ENCODE data around the gene CCDC14. TPM values are rescaled to one million over a fixed set of nuclear protein-coding genes. Genes with fewer than 3 reads are reported as not detected.
A peak's percentile ranks its signal among the peaks of the same experiment; 100 is the strongest.
"Not testable (repeated sequence)": the region's sequence is repeated elsewhere in the genome, so short reads cannot be mapped to it uniquely, and the experiment has no call there.

Gene CCDC14
- total and polyA plus RNA-seq, 5 donors from 2014 or later = 4.1 to 50.5 (median 9.0) TPM

- H3K4me3 Mint-ChIP-seq = no peak overlapping the region
- Histone ChIP-seq H3K4me3 (ENCODE audit: low read depth, low read length) (no peak overlapping the region), H3K36me3 (ENCODE audit: control insufficient read depth, insufficient read depth, low read length) (no peaks in the 10 kb centered on the region), H3K4me1 (ENCODE audit: control insufficient read depth, insufficient read depth, low read length, poor library complexity, severe bottlenecking) (no peaks in the 10 kb centered on the region), H3K9me3 (ENCODE audit: control insufficient read depth in 2 of 2, low read length in 2 of 2) (peaks cover 2 to 7% of the 10 kb centered on the region in 2 experiments), H3K27me3 (ENCODE audit: control insufficient read depth, insufficient read depth, low read length) (peaks cover 2% of the 10 kb centered on the region), H3K27ac (ENCODE audit: insufficient read depth, low read length, poor library complexity, severe bottlenecking) (no peak overlapping the region)
- ATAC-seq (ENCODE audit: low read depth in 2 of 2) (no peak), DNase-seq (no peak)
- H3K9me3 Mint-ChIP-seq = peaks cover 3 to 20% (median 9%) of the 10 kb centered on the region in 7 donors
- peaks cover 40% of the 10 kb centered on the region for H3K27me3 Mint-ChIP-seq
- H3K27ac Mint-ChIP-seq = no peak overlapping the region
- H3K36me3 Mint-ChIP-seq = no peaks in the 10 kb centered on the region
- no peaks in the 10 kb centered on the region for H3K4me1 Mint-ChIP-seq
These were observed 68.8 kb downstream of the CCDC14 start for GRCh38 chr3:123892195-123892594.

GRCh38 chr3:123890991-123891390, 70.0 kb downstream of the CCDC14 start:
- not testable (repeated sequence) for H3K27me3 ChIP-seq (ENCODE audit: control insufficient read depth, insufficient read depth, low read length); H3K4me1 Mint-ChIP-seq; H3K36me3 ChIP-seq (ENCODE audit: control insufficient read depth, insufficient read depth, low read length); ATAC-seq (ENCODE audit: low read depth in 2 of 2); H3K4me3 Mint-ChIP-seq; H3K4me3 ChIP-seq (ENCODE audit: low read depth, low read length); DNase-seq; H3K27ac ChIP-seq (ENCODE audit: insufficient read depth, low read length, poor library complexity, severe bottlenecking); H3K4me1 ChIP-seq (ENCODE audit: control insufficient read depth, insufficient read depth, low read length, poor library complexity, severe bottlenecking); H3K9me3 ChIP-seq (ENCODE audit: control insufficient read depth in 2 of 2, low read length in 2 of 2); H3K27ac Mint-ChIP-seq; H3K36me3 Mint-ChIP-seq
- H3K27me3 Mint-ChIP-seq = peaks cover 48% of the 10 kb centered on the region
- peaks cover 3 to 20% (median 9%) of the 10 kb centered on the region in 7 donors for H3K9me3 Mint-ChIP-seq

- H3K4me3 Mint-ChIP-seq; H3K27ac ChIP-seq (ENCODE audit: insufficient read depth, low read length, poor library complexity, severe bottlenecking): not testable (repeated sequence)
- peaks cover 3 to 20% (median 9%) of the 10 kb centered on the region in 7 donors for H3K9me3 Mint-ChIP-seq
These were observed 70.9 kb downstream of the CCDC14 start for GRCh38 chr3:123890162-123890561.

GRCh38 chr3:123884993-123885392, 76.0 kb downstream of the CCDC14 start:
- peaks cover 0 to 15% (median 1%) of the 10 kb centered on the region in 4 donors for H3K4me1 Mint-ChIP-seq
- no peak for DNase-seq
- no peaks in the 10 kb centered on the region for H3K9me3 ChIP-seq (ENCODE audit: control insufficient read depth in 2 of 2, low read length in 2 of 2)
- H3K9me3 Mint-ChIP-seq = peaks cover 0 to 6% (median 2%) of the 10 kb centered on the region in 7 donors
- no peaks in the 10 kb centered on the region for H3K36me3 Mint-ChIP-seq
- no peak overlapping the region for H3K27ac Mint-ChIP-seq
- H3K27ac ChIP-seq (ENCODE audit: insufficient read depth, low read length, poor library complexity, severe bottlenecking) = no peak overlapping the region
- no peak for ATAC-seq (ENCODE audit: low read depth in 2 of 2)
- H3K4me3 Mint-ChIP-seq = peak overlapping the region in 1 of 4 donors; percentile 83
- peaks cover 13% of the 10 kb centered on the region for H3K27me3 ChIP-seq (ENCODE audit: control insufficient read depth, insufficient read depth, low read length)
- H3K4me3 ChIP-seq (ENCODE audit: low read depth, low read length) = no peak overlapping the region
- peaks cover 11% of the 10 kb centered on the region for H3K4me1 ChIP-seq (ENCODE audit: control insufficient read depth, insufficient read depth, low read length, poor library complexity, severe bottlenecking)
- peaks cover 56% of the 10 kb centered on the region for H3K27me3 Mint-ChIP-seq
- no peaks in the 10 kb centered on the region for H3K36me3 ChIP-seq (ENCODE audit: control insufficient read depth, insufficient read depth, low read length)

More at GRCh38 chr3:123890162-123890561, 70.9 kb downstream of the CCDC14 start:
- not testable (repeated sequence) for H3K27me3 ChIP-seq (ENCODE audit: control insufficient read depth, insufficient read depth, low read length); DNase-seq; H3K4me1 ChIP-seq (ENCODE audit: control insufficient read depth, insufficient read depth, low read length, poor library complexity, severe bottlenecking); H3K4me3 ChIP-seq (ENCODE audit: low read depth, low read length); H3K36me3 ChIP-seq (ENCODE audit: control insufficient read depth, insufficient read depth, low read length); H3K36me3 Mint-ChIP-seq; H3K9me3 ChIP-seq (ENCODE audit: control insufficient read depth in 2 of 2, low read length in 2 of 2); H3K27ac Mint-ChIP-seq; ATAC-seq (ENCODE audit: low read depth in 2 of 2); H3K4me1 Mint-ChIP-seq
- H3K27me3 Mint-ChIP-seq = peaks cover 54% of the 10 kb centered on the region

GRCh38 chr3:123884203-123884831, 76.7 kb downstream of the CCDC14 start, which contains the start of gene MYLK:
Gene MYLK (minus strand): TSS chr3:123884332. CDS start chr3:123793841, 90,491 bp downstream.
- no peaks in the 10 kb centered on the region for H3K36me3 ChIP-seq (ENCODE audit: control insufficient read depth, insufficient read depth, low read length)
- H3K4me3 ChIP-seq (ENCODE audit: low read depth, low read length) = no peak within 1 kb of the TSS
- Mint-ChIP-seq H3K4me1 (peaks cover 0 to 15% (median 1%) of the 10 kb centered on the region in 4 donors), H3K27me3 (peaks cover 55% of the 10 kb centered on the region), H3K9me3 (peaks cover 0 to 6% (median 0%) of the 10 kb centered on the region in 7 donors), H3K27ac (no peak within 1 kb of the TSS), H3K4me3 (peak within 1 kb of the TSS in 3 of 4 donors; percentile 48 to 81 (median 71)), H3K36me3 (no peaks in the 10 kb centered on the region)
- ATAC-seq (ENCODE audit: low read depth in 2 of 2) = peak; percentile 43 to 51
- no peaks in the 10 kb centered on the region for H3K9me3 ChIP-seq (ENCODE audit: control insufficient read depth in 2 of 2, low read length in 2 of 2)
- DNase-seq = peak in 2 of 3 donors; percentile 17 to 62
- H3K27me3 ChIP-seq (ENCODE audit: control insufficient read depth, insufficient read depth, low read length) = peaks cover 13% of the 10 kb centered on the region
- no peak within 1 kb of the TSS for H3K27ac ChIP-seq (ENCODE audit: insufficient read depth, low read length, poor library complexity, severe bottlenecking)
- peaks cover 11% of the 10 kb centered on the region for H3K4me1 ChIP-seq (ENCODE audit: control insufficient read depth, insufficient read depth, low read length, poor library complexity, severe bottlenecking)

- H3K9me3 Mint-ChIP-seq = peaks cover 0 to 6% (median 0%) of the 10 kb centered on the region in 7 donors
- no peak overlapping the region for H3K27ac Mint-ChIP-seq
- H3K4me3 ChIP-seq (ENCODE audit: low read depth, low read length) = no peak overlapping the region
- peak overlapping the region in 1 of 4 donors; percentile 81 for H3K4me3 Mint-ChIP-seq
- peaks cover 13% of the 10 kb centered on the region for H3K27me3 ChIP-seq (ENCODE audit: control insufficient read depth, insufficient read depth, low read length)
- no peaks in the 10 kb centered on the region for H3K9me3 ChIP-seq (ENCODE audit: control insufficient read depth in 2 of 2, low read length in 2 of 2)
- no peaks in the 10 kb centered on the region for H3K36me3 ChIP-seq (ENCODE audit: control insufficient read depth, insufficient read depth, low read length)
- no peaks in the 10 kb centered on the region for H3K36me3 Mint-ChIP-seq
- DNase-seq = no peak
- H3K27ac ChIP-seq (ENCODE audit: insufficient read depth, low read length, poor library complexity, severe bottlenecking) = no peak overlapping the region
- peaks cover 0 to 15% (median 1%) of the 10 kb centered on the region in 4 donors for H3K4me1 Mint-ChIP-seq
- peaks cover 11% of the 10 kb centered on the region for H3K4me1 ChIP-seq (ENCODE audit: control insufficient read depth, insufficient read depth, low read length, poor library complexity, severe bottlenecking)
- ATAC-seq (ENCODE audit: low read depth in 2 of 2) = no peak
- peaks cover 55% of the 10 kb centered on the region for H3K27me3 Mint-ChIP-seq
These were observed 77.3 kb downstream of the CCDC14 start for GRCh38 chr3:123883701-123884202.

GRCh38 chr3:123883111-123883510, 77.9 kb downstream of the CCDC14 start:
- Mint-ChIP-seq H3K4me1 (peaks cover 0 to 15% (median 1%) of the 10 kb centered on the region in 4 donors), H3K36me3 (no peaks in the 10 kb centered on the region), H3K4me3 (peak overlapping the region in 3 of 4 donors; percentile 42 to 52 (median 43)), H3K9me3 (peaks cover 0 to 6% (median 0%) of the 10 kb centered on the region in 7 donors), H3K27ac (no peak overlapping the region), H3K27me3 (peaks cover 51% of the 10 kb centered on the region)
- Histone ChIP-seq H3K4me3 (ENCODE audit: low read depth, low read length) (no peak overlapping the region), H3K27me3 (ENCODE audit: control insufficient read depth, insufficient read depth, low read length) (peaks cover 13% of the 10 kb centered on the region), H3K4me1 (ENCODE audit: control insufficient read depth, insufficient read depth, low read length, poor library complexity, severe bottlenecking) (peaks cover 11% of the 10 kb centered on the region), H3K27ac (ENCODE audit: insufficient read depth, low read length, poor library complexity, severe bottlenecking) (no peak overlapping the region), H3K9me3 (ENCODE audit: control insufficient read depth in 2 of 2, low read length in 2 of 2) (no peaks in the 10 kb centered on the region), H3K36me3 (ENCODE audit: control insufficient read depth, insufficient read depth, low read length) (no peaks in the 10 kb centered on the region)
- no peak for DNase-seq
- ATAC-seq (ENCODE audit: low read depth in 2 of 2) = no peak
